Measurements from ENCODE around the gene KIF21A.
"Not testable (repeated sequence)": the region's sequence is repeated elsewhere in the genome, so short reads cannot be mapped to it uniquely, and the experiment has no call there.

The KIF21A gene

DNA sequence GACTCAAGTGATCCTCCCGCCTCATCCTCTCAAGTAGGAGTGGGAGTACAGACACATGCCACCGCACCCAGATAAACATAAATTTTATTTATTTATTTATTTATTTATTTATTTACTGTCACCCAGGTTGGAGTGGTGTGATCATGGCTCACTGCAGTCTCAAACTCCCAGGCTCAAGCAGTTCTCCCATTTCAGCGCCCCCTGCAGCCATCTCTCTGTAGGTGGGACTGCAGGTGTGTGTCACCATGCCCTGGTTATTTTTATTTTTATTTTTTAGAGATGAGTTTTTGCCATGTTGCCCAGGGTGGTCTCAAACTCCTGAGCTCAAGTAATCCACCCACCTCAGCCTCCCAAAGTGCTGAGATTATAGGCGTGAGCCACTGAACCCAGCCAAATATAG lies 33.2 kb upstream of the KIF21A start:
- TF ChIP-seq, protein P1, sequence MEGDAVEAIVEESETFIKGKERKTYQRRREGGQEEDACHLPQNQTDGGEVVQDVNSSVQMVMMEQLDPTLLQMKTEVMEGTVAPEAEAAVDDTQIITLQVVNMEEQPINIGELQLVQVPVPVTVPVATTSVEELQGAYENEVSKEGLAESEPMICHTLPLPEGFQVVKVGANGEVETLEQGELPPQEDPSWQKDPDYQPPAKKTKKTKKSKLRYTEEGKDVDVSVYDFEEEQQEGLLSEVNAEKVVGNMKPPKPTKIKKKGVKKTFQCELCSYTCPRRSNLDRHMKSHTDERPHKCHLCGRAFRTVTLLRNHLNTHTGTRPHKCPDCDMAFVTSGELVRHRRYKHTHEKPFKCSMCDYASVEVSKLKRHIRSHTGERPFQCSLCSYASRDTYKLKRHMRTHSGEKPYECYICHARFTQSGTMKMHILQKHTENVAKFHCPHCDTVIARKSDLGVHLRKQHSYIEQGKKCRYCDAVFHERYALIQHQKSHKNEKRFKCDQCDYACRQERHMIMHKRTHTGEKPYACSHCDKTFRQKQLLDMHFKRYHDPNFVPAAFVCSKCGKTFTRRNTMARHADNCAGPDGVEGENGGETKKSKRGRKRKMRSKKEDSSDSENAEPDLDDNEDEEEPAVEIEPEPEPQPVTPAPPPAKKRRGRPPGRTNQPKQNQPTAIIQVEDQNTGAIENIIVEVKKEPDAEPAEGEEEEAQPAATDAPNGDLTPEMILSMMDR (IDR thresholded peaks at IDR 0.05; ENCODE audit: low read length, missing control alignments), result no peak
- no peak overlapping the region for H3K4me3 ChIP-seq (replicated peaks; ENCODE audit: low read depth, low read length)
- DNase-seq (ENCODE audit: low read depth), result no peak

DNA sequence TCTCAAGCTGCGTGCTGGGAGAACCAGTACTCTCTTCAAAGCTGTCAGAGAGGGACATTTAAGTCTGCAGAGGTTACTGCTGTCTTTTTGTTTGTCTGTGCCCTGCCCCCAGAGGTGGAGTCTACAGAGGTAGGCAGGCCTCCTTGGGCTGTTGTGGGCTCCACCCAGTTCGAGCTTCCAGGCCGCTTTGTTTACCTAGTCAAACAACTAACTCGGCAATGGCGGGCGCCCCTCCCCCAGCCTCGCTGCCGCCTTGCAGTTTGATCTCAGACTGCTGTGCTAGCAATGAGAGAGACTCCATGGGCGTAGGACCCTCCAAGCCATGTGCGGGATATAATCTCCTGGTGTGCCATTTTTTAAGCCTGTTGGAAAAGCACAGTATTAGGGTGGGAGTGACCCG lies 32.2 kb upstream of the KIF21A start:
- not testable (repeated sequence) for DNase-seq (ENCODE audit: low read depth); H3K4me3 ChIP-seq (replicated peaks; ENCODE audit: low read depth, low read length)

GRCh38 chr12:39467432-39467870 lies 24.5 kb upstream of the KIF21A start:
- no peak overlapping the region for H3K4me3 ChIP-seq (replicated peaks; ENCODE audit: low read depth, low read length)
- TF ChIP-seq, protein P1 (IDR thresholded peaks at IDR 0.05; ENCODE audit: low read length, missing control alignments), result no peak
- DNase-seq (ENCODE audit: low read depth), result peak; percentile 14

DNA sequence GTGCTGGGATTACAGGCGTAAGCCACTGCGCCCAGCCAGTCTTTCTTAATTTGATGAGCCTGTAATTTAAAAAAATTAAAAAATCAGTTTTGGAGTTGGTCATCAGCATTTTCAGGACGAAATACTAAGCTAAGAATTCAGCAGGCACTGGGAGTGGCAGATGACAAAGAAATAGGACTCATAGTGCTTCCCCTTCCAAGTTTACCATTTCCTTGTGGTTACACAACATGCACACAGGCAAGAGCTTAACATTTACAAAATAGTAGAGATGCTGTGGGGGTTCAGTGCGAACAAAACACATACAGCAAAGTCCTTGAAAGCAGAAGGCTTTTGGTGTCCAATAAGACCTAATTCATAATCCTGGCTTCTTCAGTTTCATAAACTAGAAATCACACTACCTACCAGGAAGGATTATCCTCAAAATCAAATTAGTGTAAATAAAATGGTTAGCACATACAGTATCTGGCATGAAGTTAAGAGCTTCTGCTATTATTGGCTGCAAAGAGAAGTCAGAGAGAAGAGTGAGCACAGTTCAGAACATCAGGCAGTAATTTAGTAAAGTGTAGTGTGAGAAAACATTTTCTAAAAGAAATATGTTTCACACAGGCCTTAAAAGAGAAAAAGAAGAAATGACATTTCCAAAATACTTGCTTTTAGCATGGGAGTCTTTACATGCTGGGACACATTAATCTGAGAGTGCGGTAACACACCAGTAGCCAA lies 22.2 kb upstream of the KIF21A start:
- TF ChIP-seq, protein P1 (IDR thresholded peaks at IDR 0.05; ENCODE audit: low read length, missing control alignments), result no peak
- no peak for DNase-seq (ENCODE audit: low read depth)

DNA sequence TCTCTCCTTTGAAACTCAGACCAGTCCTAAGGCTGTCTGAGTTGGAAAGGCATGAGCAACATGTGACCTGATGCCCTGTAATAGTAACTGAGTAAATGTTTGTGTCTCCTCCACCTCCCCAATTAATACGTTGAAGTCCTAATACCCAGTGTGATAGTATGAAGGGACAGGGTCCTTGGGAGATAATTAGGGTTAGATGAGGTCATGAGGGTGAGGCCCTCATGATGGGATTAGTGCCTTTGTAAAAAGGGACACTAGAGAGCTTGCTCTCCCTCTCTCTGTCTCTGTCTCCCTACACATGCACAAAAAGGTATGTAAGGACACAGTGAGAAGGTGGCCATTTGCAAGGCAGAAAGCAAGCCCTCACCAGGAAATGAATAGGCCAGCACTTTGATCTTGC lies 18.1 kb upstream of the KIF21A start:
- no peak for DNase-seq (ENCODE audit: low read depth)
- no peak overlapping the region for H3K4me3 ChIP-seq (replicated peaks; ENCODE audit: low read depth, low read length)
- TF ChIP-seq, protein P1 (IDR thresholded peaks at IDR 0.05; ENCODE audit: low read length, missing control alignments), result no peak

More for the DNA sequence above, 22.2 kb upstream of the KIF21A start:
- no peak overlapping the region for H3K4me3 ChIP-seq (replicated peaks; ENCODE audit: low read depth, low read length)

- H3K4me3 ChIP-seq (replicated peaks; ENCODE audit: low read depth, low read length), result no peak overlapping the region
- TF ChIP-seq, protein P1 (IDR thresholded peaks at IDR 0.05; ENCODE audit: low read length, missing control alignments), result no peak
- DNase-seq (ENCODE audit: low read depth), result no peak
Measured at GRCh38 chr12:39459027-39459434, 16.1 kb upstream of the KIF21A start.

- DNase-seq (ENCODE audit: low read depth), result no peak
- TF ChIP-seq, protein P1 (IDR thresholded peaks at IDR 0.05; ENCODE audit: low read length, missing control alignments), result no peak
- H3K4me3 ChIP-seq (replicated peaks; ENCODE audit: low read depth, low read length), result no peak overlapping the region
Measured at GRCh38 chr12:39451977-39452376, 9.1 kb upstream of the KIF21A start.

Measured in fibroblast of pulmonary artery (primary cell).